HL-60 (cell line): ENCODE data around the gene GRIA3.

Source experiments
- POLR2AphosphoS5 ChIP-seq: IDR thresholded peaks from 2 replicates; pipeline ENCODE4 v1.6.1; 2012; ENCODE audit warnings: low read depth
- TF ChIP-seq, protein P1 (sequence below): IDR thresholded peaks from one replicate; pipeline ENCODE4 v1.5.1; 2011; ENCODE audit warnings: low read length, control low read depth, inconsistent platforms; ENCODE audit not compliant: insufficient read depth
- TF ChIP-seq, protein P2 (sequence below): IDR thresholded peaks from 2 replicates; pipeline ENCODE4 v1.6.1; 2012; ENCODE audit warnings: low read depth; ENCODE audit not compliant: insufficient replicate concordance

DNA sequence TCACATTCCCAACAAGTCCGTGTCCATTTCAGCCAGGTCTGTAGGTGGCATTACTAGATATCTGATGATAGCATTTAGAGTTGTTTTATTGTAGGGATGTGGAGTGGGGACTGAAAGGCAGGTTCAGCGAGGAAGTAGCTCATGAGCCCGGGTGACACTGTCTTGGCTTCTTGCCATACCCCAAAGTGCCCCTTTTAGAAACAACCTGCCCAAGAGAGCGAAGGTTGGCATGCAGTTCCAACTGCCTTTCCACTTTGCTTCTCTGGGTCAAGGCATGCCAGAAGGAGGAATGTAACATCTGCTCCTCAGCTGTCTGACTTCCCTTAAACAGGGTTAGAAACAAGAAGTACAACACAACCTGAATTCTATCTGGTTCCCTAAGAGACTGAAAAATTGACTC is 9.0 kb downstream of the GRIA3 start:
- TF ChIP-seq, protein P1, sequence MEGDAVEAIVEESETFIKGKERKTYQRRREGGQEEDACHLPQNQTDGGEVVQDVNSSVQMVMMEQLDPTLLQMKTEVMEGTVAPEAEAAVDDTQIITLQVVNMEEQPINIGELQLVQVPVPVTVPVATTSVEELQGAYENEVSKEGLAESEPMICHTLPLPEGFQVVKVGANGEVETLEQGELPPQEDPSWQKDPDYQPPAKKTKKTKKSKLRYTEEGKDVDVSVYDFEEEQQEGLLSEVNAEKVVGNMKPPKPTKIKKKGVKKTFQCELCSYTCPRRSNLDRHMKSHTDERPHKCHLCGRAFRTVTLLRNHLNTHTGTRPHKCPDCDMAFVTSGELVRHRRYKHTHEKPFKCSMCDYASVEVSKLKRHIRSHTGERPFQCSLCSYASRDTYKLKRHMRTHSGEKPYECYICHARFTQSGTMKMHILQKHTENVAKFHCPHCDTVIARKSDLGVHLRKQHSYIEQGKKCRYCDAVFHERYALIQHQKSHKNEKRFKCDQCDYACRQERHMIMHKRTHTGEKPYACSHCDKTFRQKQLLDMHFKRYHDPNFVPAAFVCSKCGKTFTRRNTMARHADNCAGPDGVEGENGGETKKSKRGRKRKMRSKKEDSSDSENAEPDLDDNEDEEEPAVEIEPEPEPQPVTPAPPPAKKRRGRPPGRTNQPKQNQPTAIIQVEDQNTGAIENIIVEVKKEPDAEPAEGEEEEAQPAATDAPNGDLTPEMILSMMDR: no peak
- TF ChIP-seq, protein P2, sequence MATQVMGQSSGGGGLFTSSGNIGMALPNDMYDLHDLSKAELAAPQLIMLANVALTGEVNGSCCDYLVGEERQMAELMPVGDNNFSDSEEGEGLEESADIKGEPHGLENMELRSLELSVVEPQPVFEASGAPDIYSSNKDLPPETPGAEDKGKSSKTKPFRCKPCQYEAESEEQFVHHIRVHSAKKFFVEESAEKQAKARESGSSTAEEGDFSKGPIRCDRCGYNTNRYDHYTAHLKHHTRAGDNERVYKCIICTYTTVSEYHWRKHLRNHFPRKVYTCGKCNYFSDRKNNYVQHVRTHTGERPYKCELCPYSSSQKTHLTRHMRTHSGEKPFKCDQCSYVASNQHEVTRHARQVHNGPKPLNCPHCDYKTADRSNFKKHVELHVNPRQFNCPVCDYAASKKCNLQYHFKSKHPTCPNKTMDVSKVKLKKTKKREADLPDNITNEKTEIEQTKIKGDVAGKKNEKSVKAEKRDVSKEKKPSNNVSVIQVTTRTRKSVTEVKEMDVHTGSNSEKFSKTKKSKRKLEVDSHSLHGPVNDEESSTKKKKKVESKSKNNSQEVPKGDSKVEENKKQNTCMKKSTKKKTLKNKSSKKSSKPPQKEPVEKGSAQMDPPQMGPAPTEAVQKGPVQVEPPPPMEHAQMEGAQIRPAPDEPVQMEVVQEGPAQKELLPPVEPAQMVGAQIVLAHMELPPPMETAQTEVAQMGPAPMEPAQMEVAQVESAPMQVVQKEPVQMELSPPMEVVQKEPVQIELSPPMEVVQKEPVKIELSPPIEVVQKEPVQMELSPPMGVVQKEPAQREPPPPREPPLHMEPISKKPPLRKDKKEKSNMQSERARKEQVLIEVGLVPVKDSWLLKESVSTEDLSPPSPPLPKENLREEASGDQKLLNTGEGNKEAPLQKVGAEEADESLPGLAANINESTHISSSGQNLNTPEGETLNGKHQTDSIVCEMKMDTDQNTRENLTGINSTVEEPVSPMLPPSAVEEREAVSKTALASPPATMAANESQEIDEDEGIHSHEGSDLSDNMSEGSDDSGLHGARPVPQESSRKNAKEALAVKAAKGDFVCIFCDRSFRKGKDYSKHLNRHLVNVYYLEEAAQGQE: no peak
- no peak for TF ChIP-seq POLR2AphosphoS5
